ENCODE data around the gene ADAM22.

Gene ADAM22

DNA sequence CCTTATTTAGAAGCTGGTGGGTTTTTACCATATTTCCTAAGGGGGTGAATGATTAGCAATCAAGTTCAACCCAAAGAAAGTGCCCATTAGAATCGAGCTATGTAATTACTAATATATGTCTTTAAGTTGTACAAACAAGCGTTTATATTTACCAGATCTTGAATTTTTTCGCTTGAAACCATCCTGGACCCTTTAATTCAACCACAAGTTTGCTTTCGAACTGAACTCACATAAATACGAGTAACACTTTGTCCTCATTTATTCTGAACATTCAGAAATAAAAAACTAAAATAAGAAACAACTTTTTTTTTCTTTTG, 284.3 kb downstream of the ADAM22 start:
- DNase-seq (ENCODE audit: low read depth): no peak

DNA sequence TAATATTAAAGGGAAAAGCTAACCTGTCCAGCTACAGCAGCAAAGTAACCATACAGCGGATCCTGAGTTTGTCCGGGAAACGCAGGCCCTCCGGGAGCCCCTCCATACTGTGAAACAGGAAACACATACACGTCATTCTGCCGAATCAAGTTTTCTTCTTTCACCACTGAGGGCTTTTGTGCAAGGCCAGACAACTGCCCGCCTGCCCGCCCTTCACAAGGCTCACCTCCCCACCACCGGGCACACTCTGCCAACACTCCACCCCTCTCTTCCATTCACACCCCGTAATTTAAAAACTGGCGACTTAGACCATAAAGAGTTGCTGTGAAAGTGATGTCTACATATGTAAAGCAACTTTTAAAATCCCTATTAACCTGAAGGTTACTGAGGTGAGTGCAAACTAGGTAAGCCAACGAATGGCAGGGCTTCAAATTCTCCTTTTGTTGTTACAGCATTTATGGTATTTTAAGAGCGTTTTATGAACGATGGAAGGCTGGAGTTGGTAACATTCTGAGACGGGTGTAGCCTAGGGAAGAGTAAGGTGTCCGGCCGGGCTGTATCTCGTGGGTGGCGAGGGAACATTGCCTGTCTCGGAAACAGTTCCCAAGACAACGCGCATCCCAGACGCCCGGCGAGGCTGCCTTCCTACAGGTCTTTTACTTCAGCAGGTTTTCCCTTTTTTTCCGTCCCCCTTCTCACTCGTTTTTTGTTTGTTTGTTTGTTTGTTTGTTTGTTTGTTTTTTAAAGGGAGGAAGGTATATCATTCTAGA, 285.0 kb downstream of the ADAM22 start:
- peak; percentile 65 for DNase-seq (ENCODE audit: low read depth)
- peak overlapping the region; percentile 91 for H3K4me3 ChIP-seq (ENCODE audit: low read depth, low read length)
- TF ChIP-seq, protein P1, sequence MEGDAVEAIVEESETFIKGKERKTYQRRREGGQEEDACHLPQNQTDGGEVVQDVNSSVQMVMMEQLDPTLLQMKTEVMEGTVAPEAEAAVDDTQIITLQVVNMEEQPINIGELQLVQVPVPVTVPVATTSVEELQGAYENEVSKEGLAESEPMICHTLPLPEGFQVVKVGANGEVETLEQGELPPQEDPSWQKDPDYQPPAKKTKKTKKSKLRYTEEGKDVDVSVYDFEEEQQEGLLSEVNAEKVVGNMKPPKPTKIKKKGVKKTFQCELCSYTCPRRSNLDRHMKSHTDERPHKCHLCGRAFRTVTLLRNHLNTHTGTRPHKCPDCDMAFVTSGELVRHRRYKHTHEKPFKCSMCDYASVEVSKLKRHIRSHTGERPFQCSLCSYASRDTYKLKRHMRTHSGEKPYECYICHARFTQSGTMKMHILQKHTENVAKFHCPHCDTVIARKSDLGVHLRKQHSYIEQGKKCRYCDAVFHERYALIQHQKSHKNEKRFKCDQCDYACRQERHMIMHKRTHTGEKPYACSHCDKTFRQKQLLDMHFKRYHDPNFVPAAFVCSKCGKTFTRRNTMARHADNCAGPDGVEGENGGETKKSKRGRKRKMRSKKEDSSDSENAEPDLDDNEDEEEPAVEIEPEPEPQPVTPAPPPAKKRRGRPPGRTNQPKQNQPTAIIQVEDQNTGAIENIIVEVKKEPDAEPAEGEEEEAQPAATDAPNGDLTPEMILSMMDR (conservative IDR thresholded peaks at IDR 0.05; ENCODE audit: low read depth, low read length): no peak

More for the DNA sequence above, 284.3 kb downstream of the ADAM22 start:
- peak overlapping the region; percentile 91 for H3K4me3 ChIP-seq (ENCODE audit: low read depth, low read length)
- TF ChIP-seq, protein P1 (conservative IDR thresholded peaks at IDR 0.05; ENCODE audit: low read depth, low read length): no peak

DNA sequence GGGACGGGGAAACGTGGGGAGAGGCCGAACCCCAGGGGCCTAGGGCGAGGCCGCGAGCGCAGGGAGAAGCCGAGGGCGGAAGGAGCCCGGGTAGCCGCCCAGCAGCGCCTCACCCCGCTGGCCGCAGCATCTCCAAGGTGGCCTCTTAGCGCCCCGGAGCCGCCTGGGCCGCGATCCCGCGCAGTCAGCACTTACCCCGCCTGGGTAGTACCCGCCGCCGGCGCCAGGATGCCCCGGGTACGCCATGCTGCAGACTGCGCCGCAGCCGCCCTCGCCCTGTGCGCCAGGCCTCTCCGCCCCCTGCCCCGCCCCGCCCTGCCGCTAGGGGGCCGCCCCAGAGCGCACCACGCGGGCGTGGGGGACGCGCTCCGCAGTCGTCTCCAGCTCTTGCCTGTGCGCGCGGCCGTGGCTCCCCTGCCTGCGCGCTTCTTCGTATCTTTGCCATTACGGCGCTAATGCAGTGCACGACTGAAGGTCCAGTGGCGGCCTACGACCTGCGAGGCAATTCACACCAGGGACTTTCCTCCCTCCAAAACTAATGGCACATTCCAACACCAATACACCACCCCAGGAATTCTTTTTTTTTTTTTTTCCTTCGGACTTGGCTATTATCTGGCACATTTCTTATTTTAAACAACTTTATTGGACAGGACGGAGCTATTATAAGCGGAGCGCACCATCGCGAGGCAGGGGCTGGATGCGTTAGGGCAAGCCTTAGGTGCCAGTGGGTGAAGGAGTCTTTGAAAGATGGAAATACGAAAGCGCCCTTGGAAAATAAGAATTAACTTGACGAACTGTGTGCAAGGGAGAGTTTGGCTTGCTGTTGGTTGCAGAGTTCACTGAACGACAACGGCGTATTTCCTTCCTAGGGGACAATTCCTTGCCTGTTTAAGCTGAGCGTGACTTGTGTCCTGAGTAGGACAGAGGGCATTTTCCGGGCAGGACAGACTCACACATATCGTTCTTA, 286.0 kb downstream of the ADAM22 start, which contains the start of gene SRI:
Gene SRI, minus strand, starts transcription at position 258 of the 967 bp plus-strand sequence. Its CDS starts 12 bp downstream, at position 246.
- peak; percentile 80 for DNase-seq (ENCODE audit: low read depth)
- TF ChIP-seq, protein P1 (conservative IDR thresholded peaks at IDR 0.05; ENCODE audit: low read depth, low read length): peak; percentile 42
- peak within 1 kb of the TSS; percentile 91 for H3K4me3 ChIP-seq (ENCODE audit: low read depth, low read length)

DNA sequence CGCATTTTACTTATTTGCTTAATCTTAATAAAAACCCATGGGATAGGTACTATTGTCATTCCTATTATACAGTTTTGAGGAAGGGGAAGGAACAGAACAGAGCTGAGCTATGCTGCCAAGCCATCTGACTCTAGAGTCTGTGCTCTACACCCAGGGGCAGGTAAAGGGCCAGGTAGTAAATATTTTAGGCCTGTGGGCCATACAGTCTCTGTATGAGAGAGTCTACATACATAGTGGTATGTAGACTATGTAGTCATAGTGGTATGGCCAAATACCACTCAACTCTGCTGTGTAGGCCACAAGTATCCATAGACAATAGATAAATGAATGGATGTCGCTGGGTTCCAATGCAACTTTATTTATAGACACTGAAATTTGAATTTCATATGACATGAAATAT, 289.2 kb downstream of the ADAM22 start:
- DNase-seq (ENCODE audit: low read depth): no peak
- no peak overlapping the region for H3K4me3 ChIP-seq (ENCODE audit: low read depth, low read length)
- TF ChIP-seq, protein P1 (conservative IDR thresholded peaks at IDR 0.05; ENCODE audit: low read depth, low read length): no peak

DNA sequence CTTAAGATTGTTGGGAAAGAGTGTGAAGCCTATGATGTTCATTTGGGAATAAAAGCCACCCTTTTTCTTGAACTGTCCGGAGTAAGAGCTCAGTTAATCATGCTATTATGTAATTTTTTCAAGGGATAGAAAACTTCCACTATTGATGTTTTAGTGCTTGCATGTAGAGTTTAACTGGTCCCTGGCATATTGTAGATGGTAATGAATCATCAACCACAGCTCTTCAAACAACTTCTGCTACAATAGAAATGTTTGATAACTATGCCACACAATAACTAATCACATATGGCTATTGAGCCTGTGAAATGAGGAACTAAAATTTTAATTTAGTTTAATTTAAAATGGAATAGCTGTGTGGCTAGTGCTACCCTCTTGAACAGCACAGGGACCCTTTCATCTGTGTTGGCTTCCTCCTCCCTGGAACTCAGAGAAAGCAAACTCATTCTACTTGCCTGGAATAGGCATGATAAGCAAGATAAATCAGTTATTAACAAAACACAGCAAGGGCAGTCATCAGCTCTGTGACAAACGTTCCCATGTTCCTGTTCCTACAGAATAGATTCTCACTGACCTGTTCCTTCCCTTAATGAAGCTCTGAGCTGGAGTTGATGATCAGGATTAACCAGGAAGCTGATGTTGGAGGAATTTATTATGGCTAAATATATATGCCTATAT, 290.7 kb downstream of the ADAM22 start:
- DNase-seq (ENCODE audit: low read depth): peak; percentile 56
- no peak overlapping the region for H3K4me3 ChIP-seq (ENCODE audit: low read depth, low read length)
- TF ChIP-seq, protein P1 (conservative IDR thresholded peaks at IDR 0.05; ENCODE audit: low read depth, low read length): no peak

DNA sequence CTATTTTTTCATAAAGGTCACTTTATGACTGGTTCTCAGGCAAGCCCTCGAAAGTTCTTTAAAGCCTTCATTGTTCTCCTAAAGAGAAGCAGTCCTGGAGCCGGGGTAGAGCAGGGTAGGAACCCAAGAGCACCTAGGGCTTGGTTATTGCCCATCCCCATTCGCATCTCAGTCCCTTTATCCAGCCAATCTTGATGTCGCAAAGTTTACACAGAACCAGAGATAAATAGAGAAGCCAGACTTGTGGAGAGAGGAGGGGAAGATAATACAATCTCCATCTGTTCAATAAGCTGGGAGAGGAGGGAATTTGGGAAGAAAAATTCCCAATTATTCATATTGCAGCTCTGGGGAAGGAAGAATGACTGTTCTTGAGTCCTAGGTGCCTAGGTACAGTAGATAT, 292.1 kb downstream of the ADAM22 start:
- TF ChIP-seq, protein P1 (conservative IDR thresholded peaks at IDR 0.05; ENCODE audit: low read depth, low read length): no peak
- no peak overlapping the region for H3K4me3 ChIP-seq (ENCODE audit: low read depth, low read length)
- no peak for DNase-seq (ENCODE audit: low read depth)

Data from choroid plexus epithelial cell (primary cell).